NCI-H2196 (cell line): ENCODE results near the gene CCR6.

Experiments used
- DNase-seq: peaks from one replicate; lab custom pipeline; 2025; ENCODE audit not compliant: unreplicated experiment; lab: John Stamatoyannopoulos, UW

The CCR6 gene

GRCh38 chr6:167119670-167120582, 3.0 kb upstream of the CCR6 start:
- no peak for DNase-seq

- no peak for DNase-seq
Observed at GRCh38 chr6:167120583-167120903, 2.4 kb upstream of the CCR6 start.

GRCh38 chr6:167121335-167121841, 1.5 kb upstream of the CCR6 start:
- no peak for DNase-seq

- DNase-seq, result no peak
Observed at GRCh38 chr6:167122041-167122826, 662 bp upstream of the CCR6 start.

- no peak for DNase-seq
Observed at GRCh38 chr6:167124753-167125152, 1.9 kb downstream of the CCR6 start.

GRCh38 chr6:167125410-167125809, 2.5 kb downstream of the CCR6 start:
- no peak for DNase-seq

GRCh38 chr6:167125855-167126349, 3.0 kb downstream of the CCR6 start:
- DNase-seq, result no peak

- no peak for DNase-seq
Observed at GRCh38 chr6:167127785-167128531, 5.1 kb downstream of the CCR6 start.

GRCh38 chr6:167129159-167129558, 6.3 kb downstream of the CCR6 start:
- no peak for DNase-seq

- DNase-seq, result no peak
Observed at GRCh38 chr6:167129562-167129961, 6.7 kb downstream of the CCR6 start.

GRCh38 chr6:167130008-167130677, 7.2 kb downstream of the CCR6 start:
- no peak for DNase-seq

- peak; percentile 7 for DNase-seq
Observed at GRCh38 chr6:167130712-167131684, 8.1 kb downstream of the CCR6 start.

- no peak for DNase-seq
Observed at GRCh38 chr6:167134448-167135328, 11.8 kb downstream of the CCR6 start.

GRCh38 chr6:167136376-167136775, 13.5 kb downstream of the CCR6 start:
- DNase-seq, result no peak

GRCh38 chr6:167137081-167137480, 14.2 kb downstream of the CCR6 start:
- DNase-seq, result no peak

- DNase-seq, result no peak
Observed at GRCh38 chr6:167137881-167138280, 15.0 kb downstream of the CCR6 start.

- no peak for DNase-seq
Observed at GRCh38 chr6:167139761-167140160, 16.9 kb downstream of the CCR6 start.
